Neural progenitor cell (in vitro differentiated cells): ENCODE measurements around the gene OR8S1.

ENCODE experiments used
- CTCF ChIP-seq: fragments of 200-600 bp; sonication (generic); IDR thresholded peaks from 2 replicates; pipeline ENCODE4 v1.5.1; 2017; ENCODE audit warnings: antibody characterized with exemption, mild to moderate bottlenecking
- EZH2phosphoT487 ChIP-seq: fragments of 200-600 bp; sonication (generic); IDR thresholded peaks from 2 replicates; pipeline ENCODE4 v1.6.1; 2017; ENCODE audit warnings: antibody characterized with exemption

- TF ChIP-seq CTCF = no peak
- TF ChIP-seq EZH2phosphoT487 = no peak
These were observed at the start of gene OR8S1 for GRCh38 chr12:48525332-48525731.
